ENCODE data around the gene RPRD1A. TPM values are rescaled to one million over a fixed set of nuclear protein-coding genes. Genes with fewer than 3 reads are reported as not detected.
"Not testable (repeated sequence)": the region's sequence is repeated elsewhere in the genome, so short reads cannot be mapped to it uniquely, and the experiment has no call there.

RPRD1A gene
- total and polyA plus RNA-seq, 7 donors, result 13.2 to 80.3 (median 68.8) TPM

DNA sequence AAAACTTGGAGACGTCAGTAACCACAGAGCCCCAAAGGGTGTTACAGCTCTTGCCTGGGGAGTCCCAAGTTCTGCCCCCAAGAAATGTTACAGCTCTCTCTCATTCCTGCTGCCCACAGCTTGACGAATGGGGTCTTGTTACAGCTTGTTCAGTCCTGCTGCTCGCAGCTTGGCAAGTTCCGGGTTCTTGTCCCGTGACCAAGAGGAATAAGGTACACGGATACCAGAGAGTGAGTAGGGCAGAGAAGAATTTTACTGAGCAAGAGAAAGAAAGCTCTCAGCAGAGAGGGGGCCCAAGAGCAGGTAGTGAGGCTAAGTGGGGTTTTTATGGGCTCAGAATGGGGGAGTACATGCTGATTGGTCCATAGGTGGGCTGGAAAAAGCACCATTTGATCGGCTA, 34.6 kb upstream of the RPRD1A start:
- Histone ChIP-seq H3K4me1 (no peaks in the 10 kb centered on the region), H3K27ac (no peak overlapping the region), H3K9me3 (peaks cover 0 to 4% (median 0%) of the 10 kb centered on the region in 4 donors), H3K27me3 (no peaks in the 10 kb centered on the region), H3K36me3 (no peaks in the 10 kb centered on the region), H3K4me3 (no peak overlapping the region)
- intact Hi-C loops (cut with DNase I), result no loop called here
- TF ChIP-seq, protein P1, sequence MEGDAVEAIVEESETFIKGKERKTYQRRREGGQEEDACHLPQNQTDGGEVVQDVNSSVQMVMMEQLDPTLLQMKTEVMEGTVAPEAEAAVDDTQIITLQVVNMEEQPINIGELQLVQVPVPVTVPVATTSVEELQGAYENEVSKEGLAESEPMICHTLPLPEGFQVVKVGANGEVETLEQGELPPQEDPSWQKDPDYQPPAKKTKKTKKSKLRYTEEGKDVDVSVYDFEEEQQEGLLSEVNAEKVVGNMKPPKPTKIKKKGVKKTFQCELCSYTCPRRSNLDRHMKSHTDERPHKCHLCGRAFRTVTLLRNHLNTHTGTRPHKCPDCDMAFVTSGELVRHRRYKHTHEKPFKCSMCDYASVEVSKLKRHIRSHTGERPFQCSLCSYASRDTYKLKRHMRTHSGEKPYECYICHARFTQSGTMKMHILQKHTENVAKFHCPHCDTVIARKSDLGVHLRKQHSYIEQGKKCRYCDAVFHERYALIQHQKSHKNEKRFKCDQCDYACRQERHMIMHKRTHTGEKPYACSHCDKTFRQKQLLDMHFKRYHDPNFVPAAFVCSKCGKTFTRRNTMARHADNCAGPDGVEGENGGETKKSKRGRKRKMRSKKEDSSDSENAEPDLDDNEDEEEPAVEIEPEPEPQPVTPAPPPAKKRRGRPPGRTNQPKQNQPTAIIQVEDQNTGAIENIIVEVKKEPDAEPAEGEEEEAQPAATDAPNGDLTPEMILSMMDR (IDR thresholded peaks at IDR 0.05), result no peak
- TF ChIP-seq POLR2A (IDR thresholded peaks at IDR 0.05) (no peak), POLR2AphosphoS5 (IDR thresholded peaks at IDR 0.05) (no peak), EP300 (IDR thresholded peaks at IDR 0.05) (no peak)
- DNase-seq, result no peak
- WGBS, 2 donors, result 96 to 98% methylated on average over 7 of the region's 7 CpGs

DNA sequence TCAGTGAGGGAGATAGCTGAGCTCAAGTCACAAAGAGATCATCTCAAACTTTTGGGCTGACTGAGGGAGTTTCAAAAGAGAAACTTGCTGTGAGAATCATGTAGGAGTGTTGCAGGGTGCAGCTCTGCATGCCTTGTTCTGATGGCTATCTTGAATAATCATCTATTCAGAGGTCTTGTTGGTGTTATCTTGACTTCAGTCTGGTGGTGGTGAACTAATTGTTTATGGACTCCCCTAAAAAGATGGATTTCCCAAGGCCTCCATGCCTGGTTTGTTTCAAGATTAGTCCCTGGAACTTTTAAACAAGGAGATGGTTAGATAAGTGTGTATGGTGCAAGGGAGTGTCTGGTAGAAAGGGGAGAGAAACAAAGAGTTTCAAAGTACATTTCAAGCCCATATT, 32.0 kb upstream of the RPRD1A start:
- Histone ChIP-seq H3K36me3 (no peaks in the 10 kb centered on the region), H3K4me1 (no peaks in the 10 kb centered on the region), H3K27me3 (peaks cover 0 to 4% (median 0%) of the 10 kb centered on the region in 3 donors), H3K27ac (no peak overlapping the region), H3K4me3 (no peak overlapping the region), H3K9me3 (peaks cover 0 to 4% (median 0%) of the 10 kb centered on the region in 4 donors)
- no peak for DNase-seq
- TF ChIP-seq, protein P1 (IDR thresholded peaks at IDR 0.05), result no peak
- TF ChIP-seq POLR2AphosphoS5 (IDR thresholded peaks at IDR 0.05) (no peak), POLR2A (IDR thresholded peaks at IDR 0.05) (no peak), EP300 (IDR thresholded peaks at IDR 0.05) (no peak)
- intact Hi-C loops (cut with DNase I), result no loop called here

DNA sequence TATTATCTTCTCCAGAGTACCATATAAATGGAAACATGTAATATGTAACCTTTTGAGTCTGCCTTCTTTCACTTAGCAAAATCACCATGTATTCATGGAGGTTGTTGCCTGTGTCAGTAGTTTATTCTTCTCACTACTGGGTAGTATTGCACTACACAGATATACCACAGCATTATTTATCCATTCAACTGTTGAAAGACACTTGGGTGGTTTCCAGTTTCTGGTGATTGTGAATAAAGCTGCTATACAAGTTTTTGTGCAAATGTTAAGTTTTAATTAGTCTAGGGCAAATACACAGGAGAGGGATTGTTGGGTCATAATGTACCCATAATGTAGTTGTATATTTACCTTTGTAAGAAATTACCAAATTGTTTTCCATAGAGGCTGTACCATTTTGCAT, 29.6 kb upstream of the RPRD1A start:
- Histone ChIP-seq H3K4me1 (no peaks in the 10 kb centered on the region), H3K9me3 (peaks cover 0 to 1% (median 0%) of the 10 kb centered on the region in 4 donors), H3K36me3 (no peaks in the 10 kb centered on the region), H3K27ac (no peak overlapping the region), H3K27me3 (peaks cover 0 to 4% (median 0%) of the 10 kb centered on the region in 3 donors), H3K4me3 (no peak overlapping the region)
- intact Hi-C loops (cut with DNase I), result no loop called here
- DNase-seq, result no peak
- no peak for TF ChIP-seq POLR2AphosphoS5 (IDR thresholded peaks at IDR 0.05)
- TF ChIP-seq, protein P1 (IDR thresholded peaks at IDR 0.05), result no peak
- no peak for TF ChIP-seq EP300 (IDR thresholded peaks at IDR 0.05)
- no peak for TF ChIP-seq POLR2A (IDR thresholded peaks at IDR 0.05)

DNA sequence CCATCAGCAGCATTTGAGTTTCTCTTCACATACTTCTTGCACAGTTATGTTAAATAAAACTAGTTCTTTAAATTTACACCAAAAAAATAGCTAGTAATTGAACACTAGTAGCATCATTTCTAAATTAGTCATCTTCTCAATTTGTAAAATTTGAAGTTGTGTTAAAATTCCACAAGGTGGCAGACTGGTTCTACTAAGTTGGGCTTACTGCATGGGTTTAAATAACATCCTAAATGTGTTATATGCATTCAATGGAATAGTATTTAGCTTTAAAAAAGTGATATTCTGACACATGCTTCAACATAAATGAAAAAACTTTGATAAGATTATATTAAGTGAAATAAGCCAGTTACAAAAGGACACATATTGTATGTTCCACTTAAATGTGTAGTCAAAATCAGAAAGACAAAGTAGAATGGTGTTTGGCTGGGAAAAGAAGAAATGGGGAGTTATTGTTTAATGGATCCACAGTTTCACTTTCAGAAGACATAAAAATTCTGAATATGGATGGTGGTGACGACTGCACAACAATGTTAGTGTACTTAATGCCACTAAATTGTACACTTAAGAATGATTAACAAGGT, 28.7 kb upstream of the RPRD1A start:
- peaks cover 0 to 4% (median 0%) of the 10 kb centered on the region in 3 donors for H3K27me3 ChIP-seq
- intact Hi-C loops (cut with DNase I), result loop anchor here (1.0 kb wide), 1 partner anchor 188 kb away; no protein-coding TSS in a partner anchor
- H3K27ac ChIP-seq, result no peak overlapping the region
- TF ChIP-seq, protein P1 (IDR thresholded peaks at IDR 0.05), result peak; percentile 35 to 48 (median 42)
- TF ChIP-seq POLR2AphosphoS5 (IDR thresholded peaks at IDR 0.05), result no peak
- no peak for TF ChIP-seq EP300 (IDR thresholded peaks at IDR 0.05)
- no peak for TF ChIP-seq POLR2A (IDR thresholded peaks at IDR 0.05)
- H3K4me3 ChIP-seq, result no peak overlapping the region
- H3K9me3 ChIP-seq, result no peaks in the 10 kb centered on the region
- WGBS, 2 donors, result 13 to 25% methylated on average over 1 of the region's 1 CpG
- DNase-seq, result no peak
- no peaks in the 10 kb centered on the region for H3K4me1 ChIP-seq
- H3K36me3 ChIP-seq, result no peaks in the 10 kb centered on the region

DNA sequence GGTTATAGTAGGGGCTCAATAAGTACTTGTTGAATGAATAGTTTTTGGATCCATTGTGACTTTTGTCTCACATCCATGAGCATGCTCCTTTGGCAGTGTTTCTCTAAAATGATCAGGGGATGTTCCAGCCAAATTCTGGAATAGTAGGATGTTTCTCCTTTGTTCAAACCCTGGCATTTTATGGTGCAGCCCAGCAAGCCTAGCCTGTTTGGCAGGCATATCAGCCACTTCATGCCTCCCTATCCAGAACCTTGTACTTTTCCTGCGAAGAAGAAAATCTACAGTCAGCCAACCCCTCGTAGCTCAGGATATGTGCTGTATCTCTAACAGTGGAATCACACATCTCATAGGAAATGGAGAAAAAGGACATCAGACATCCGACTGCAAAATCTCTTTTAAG, 27.1 kb upstream of the RPRD1A start:
- H3K27me3 ChIP-seq, result peaks cover 0 to 4% (median 0%) of the 10 kb centered on the region in 3 donors
- intact Hi-C loops (cut with DNase I), result no loop called here
- no peaks in the 10 kb centered on the region for H3K36me3 ChIP-seq
- no peaks in the 10 kb centered on the region for H3K4me1 ChIP-seq
- H3K27ac ChIP-seq, result no peak overlapping the region
- H3K9me3 ChIP-seq, result no peaks in the 10 kb centered on the region
- no peak for DNase-seq
- TF ChIP-seq POLR2AphosphoS5 (IDR thresholded peaks at IDR 0.05) (no peak), POLR2A (IDR thresholded peaks at IDR 0.05) (no peak), EP300 (IDR thresholded peaks at IDR 0.05) (no peak)
- TF ChIP-seq, protein P1 (IDR thresholded peaks at IDR 0.05), result no peak
- 63 to 80% methylated on average over 3 of the region's 3 CpGs for WGBS, 2 donors
- no peak overlapping the region for H3K4me3 ChIP-seq

DNA sequence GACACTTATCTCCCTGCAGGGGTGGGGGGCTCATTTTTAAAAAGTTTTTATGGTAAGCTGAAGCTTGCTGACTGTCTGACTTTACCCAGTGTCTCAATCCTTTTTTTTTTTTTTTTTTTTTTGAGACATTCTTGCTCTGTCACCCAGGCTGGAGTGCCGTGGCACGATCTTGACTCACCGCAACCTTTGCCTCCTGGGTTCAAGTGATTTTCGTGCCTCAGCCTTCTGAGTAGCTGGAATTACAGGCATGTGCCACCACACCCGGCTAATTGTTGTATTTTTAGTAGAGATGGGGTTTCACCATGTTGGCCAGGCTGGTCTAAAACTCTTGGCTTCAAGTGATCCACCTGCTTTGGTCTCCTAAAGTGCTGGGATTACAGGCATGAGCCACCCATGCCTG, 24.8 kb upstream of the RPRD1A start:
- H3K9me3 ChIP-seq; H3K4me3 ChIP-seq; H3K27me3 ChIP-seq; intact Hi-C loops (cut with DNase I); H3K4me1 ChIP-seq; H3K27ac ChIP-seq; DNase-seq; H3K36me3 ChIP-seq: not testable (repeated sequence)
- WGBS, 2 donors, result 64 to 87% methylated on average over 5 of the region's 5 CpGs

Data from sigmoid colon (tissue), 7 donors.